ENCODE data around the gene NCOA7.
"Not testable (repeated sequence)": the region's sequence is repeated elsewhere in the genome, so short reads cannot be mapped to it uniquely, and the experiment has no call there.

The NCOA7 gene

DNA sequence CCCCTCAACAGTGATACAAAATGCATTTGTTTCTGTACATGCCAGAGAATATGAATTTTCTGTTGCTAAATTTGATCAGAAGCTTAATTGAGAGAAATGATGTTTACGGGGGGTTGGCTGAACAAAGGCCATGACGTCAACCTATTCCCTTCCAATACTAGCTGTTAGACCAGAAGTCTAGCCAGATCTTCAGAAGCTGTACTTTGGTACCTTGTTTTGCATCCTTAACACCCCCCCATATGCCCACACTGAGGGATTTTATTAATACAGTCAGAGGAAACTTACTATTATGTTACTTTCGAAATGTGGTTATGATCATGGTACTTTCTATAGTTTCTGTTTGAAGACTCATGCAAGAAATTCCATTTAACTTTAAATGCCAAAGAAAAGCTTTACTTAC lies 3.1 kb downstream of the NCOA7 start:
- DNase-seq = no peak

DNA sequence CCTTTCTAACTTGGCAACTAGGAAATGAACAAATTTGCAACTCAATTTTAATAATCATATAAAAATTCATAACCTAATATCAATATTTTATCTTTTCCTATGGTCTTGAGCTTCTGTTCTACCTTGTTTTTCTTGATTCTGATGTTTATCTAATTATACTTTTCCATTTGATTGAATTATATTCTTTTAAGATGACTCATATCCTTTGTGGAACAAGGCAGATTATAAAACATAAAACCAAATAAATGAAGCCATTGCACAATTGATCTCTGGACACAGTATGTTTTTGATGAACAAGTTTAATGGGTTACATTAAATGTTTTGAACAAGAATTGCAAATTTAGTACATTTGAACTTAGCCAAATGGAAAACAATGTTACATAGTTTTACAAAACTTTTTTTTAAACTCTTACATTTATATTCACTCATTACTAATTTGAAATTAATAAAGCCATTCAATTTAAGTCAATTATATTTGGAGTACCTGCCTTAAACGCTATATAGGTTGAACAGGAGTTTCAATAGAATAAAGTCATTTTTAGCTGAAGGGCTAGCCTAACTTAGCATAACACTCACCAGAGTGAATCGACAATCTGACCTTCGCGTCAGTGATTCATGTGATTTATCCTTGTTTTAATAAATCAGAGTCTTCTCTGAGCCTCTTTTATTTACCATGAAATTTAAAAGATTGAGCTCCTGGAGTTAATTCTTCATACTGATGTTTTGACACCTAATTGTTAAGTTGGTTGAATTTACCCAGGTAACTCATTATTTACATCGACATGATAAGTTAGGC lies 3.8 kb downstream of the NCOA7 start:
- peak; percentile 41 for DNase-seq

- DNase-seq = no peak
Measured at GRCh38 chr6:125795301-125795700, 4.5 kb downstream of the NCOA7 start.

DNA sequence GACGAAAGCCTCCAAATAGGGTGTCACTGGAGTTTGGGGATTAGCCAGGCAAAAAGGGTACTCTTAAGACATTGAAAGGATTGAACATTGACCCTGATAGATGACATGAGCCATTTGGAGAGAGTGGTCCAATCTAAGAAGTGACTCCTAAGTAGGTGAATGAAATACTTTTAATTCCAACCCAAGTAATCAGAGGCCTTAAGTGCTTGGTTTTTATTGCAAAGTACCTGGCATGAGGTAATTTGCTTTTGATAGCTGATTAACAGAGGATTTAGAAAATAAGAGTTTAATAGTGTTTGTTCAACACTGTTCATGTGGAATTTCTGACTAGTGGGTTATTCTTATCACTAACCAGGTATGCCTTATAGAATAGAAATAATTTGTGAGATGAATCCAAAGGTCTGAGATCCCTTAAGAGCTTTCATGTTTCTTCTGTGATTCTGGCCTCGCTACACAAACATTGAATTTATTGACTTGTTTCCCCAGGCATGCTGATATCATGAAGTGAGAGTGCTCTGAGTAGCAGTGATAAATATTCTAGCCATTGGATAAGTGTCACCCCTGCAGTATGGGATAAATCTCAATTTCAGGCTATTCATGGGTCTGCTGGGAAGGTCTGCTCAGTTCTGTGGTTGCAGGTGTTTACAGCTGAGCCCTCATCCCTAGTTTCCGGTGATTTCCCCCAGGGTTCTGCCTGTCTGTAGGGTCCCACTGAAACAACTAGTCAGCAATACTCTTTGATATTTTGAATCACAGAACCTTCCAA lies 6.5 kb downstream of the NCOA7 start:
- DNase-seq = no peak

DNA sequence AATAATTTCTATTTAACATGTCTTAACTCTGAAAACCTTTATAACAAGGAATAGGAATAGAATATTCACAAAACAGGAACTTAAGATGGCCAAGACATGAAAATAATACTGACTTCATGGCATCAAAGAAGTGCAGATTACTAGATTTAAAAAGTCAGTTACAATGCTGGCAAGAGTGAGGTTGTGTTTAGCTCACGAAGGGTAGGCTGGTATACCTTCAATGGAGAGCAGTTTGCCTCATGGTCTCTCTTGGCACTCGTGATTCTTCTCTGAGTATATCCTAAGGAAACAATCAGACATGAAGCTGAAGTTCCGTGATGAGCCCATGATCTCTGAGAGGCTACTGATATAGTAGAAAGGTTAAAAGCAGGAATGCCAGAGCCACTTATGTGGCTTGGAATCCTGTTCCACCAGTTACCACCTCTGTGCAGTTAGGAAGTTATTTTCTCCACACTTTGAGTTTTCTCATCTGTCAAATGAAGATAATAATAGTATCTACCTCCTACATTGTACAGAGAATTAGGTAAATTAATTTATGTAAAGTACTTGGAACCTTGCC lies 7.2 kb downstream of the NCOA7 start:
- DNase-seq = no peak

- peak; percentile 28 for DNase-seq
Measured at GRCh38 chr6:125798734-125799508, 8.2 kb downstream of the NCOA7 start.

- DNase-seq = no peak
Measured at GRCh38 chr6:125802383-125802782, 11.6 kb downstream of the NCOA7 start.

- peak; percentile 23 for DNase-seq
Measured at GRCh38 chr6:125802943-125803377, 12.2 kb downstream of the NCOA7 start.

DNA sequence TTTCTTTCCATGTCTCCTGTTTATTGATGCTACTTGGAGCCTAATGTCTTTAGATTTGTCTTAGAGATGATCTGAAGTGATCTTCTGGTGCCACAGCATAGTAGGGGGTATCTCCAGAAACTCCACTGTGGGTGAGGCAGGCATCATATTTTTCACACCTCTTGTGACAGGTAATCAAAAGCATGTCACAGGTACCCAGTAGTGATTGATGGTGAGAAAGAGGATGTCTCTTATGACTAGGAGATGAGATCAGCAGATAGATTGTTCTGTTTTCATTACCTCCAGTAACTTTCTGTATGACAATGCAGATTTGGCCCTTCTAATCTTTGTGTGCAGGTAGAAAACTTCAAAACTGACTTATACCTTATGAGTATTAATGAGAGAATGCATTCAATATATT lies 13.5 kb downstream of the NCOA7 start:
- no peak for DNase-seq

DNA sequence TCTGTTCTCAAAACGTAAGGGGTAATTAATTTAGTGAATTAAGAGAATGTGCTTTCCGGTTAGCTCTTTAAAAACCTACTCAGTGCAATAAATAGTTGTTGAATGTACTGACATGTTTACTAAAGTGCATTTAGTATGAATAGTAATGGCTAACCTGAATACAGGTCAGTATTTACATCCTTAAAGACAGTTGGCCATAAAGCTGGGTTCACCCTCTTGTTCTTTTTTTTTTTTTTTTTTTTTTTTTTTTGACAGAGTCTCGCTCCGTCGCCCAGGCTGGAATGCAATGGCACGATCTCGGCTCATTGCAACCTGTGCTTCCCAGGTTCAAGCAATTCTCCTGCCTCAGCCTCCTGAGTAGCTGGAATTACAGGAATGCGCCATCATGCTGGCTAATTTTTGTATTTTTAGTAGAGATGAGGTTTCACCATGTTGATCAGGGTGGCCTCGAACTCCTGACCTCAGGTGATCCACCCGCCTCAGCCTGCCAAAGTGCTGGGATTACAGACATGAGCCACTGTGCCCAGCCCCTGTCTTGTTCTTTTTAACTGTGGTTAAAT lies 14.2 kb downstream of the NCOA7 start:
- not testable (repeated sequence) for DNase-seq

DNA sequence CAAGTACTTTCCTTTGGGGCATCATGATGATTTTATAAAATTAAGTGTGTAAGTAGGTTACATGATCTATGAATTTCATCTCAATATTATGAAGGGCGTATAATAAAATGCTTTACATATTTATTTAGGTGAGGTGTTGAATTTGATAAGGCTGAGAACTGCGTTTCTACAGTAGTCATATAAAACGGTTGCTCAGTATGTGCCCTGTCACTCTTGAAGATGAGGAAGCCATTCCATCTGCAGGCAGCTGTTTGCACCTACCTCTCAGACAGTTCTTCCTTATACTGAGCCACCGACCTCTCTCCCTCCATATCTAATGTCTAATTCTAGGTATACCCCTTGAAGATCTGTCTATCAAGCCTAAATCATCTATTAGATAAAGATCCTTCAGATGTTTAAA lies 16.1 kb downstream of the NCOA7 start:
- no peak for DNase-seq

GRCh38 chr6:125807293-125807692 lies 16.5 kb downstream of the NCOA7 start:
- no peak for DNase-seq

DNA sequence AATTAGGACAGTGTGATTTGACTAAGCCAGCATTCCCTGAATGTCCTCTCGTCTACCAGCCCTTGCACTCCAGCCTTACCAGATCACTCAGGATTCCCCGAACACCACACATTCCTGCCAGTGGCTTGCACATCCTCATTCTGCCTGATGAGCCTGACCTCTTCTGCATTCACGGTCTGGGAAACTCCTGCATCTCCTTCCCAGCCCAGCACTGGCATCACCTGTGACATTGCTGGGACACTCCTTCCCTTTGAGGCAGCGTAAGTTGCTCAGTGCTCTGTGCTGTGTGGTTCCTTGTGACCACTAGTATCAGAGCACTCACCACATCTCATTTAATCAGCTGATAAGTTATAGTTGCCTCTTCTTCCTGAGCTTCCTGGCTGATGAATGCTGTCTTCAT lies 17.3 kb downstream of the NCOA7 start:
- DNase-seq = peak; percentile 15

- DNase-seq = no peak
Measured at GRCh38 chr6:125808591-125808990, 17.8 kb downstream of the NCOA7 start.

DNA sequence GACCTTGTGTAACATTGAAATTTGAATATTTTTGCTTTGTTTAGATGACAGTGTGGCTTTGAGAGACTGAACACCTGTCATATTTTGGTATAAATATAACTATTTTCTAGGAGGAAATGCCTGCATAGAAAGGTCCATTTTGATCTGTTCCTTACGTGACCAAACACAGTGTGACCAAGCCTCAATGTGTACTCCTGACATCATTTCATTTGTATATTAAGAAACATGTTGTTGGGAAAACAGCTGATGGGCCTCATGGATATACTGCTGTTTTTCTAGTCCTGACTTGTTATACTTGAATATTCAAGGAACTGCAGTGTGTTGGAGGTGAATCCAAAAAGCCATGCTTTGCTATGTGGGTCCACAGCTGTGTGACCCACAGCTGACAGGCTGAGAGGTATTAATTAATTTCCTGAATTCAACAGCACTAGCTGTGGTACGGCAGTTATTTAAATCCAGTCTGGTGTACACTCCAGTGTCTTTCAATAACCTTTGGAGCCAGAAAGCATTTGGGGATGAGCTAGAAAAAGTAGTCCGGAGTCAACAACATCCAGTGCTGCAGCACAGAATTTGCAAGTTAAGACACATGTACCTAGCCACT lies 18.9 kb downstream of the NCOA7 start:
- no peak for DNase-seq

DNA sequence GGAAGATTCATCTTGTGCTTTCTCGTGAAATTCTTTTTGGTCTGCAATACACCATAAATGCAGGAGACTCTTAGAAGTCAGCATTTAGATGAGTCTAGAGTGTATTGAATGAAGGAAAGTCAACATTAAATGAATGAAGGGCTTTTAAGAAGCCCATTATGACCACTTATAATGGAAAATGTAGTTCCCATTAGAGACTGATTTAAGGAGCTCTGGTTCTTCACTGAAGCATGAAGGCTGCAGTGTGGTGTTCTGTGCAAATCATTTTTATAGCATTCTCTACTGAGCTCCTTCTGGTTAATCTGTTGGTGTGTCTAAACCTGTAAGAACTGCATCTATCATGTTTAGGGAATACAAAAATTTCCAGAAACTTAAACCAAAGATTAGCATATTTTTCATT lies 19.7 kb downstream of the NCOA7 start:
- DNase-seq = no peak

DNA sequence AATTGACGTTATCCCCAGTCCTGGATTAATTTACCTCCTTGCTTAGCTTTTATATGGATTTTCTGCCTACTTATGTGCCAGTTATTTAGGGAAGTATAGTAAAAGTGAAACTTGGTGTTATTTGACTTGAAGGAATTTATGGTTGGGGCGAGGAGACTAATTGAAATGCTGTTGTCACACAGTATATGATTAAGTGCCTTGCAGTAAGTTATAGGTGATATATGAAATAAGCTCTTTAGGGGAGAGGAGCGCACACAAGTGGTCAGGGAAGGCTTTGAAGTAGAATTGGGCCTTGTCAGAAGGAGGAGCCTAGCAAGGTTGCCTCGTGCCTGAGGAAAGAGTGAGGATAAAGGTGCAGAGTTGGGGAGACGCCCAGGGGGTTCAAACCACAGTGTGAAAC lies 20.5 kb downstream of the NCOA7 start:
- DNase-seq = no peak

DNA sequence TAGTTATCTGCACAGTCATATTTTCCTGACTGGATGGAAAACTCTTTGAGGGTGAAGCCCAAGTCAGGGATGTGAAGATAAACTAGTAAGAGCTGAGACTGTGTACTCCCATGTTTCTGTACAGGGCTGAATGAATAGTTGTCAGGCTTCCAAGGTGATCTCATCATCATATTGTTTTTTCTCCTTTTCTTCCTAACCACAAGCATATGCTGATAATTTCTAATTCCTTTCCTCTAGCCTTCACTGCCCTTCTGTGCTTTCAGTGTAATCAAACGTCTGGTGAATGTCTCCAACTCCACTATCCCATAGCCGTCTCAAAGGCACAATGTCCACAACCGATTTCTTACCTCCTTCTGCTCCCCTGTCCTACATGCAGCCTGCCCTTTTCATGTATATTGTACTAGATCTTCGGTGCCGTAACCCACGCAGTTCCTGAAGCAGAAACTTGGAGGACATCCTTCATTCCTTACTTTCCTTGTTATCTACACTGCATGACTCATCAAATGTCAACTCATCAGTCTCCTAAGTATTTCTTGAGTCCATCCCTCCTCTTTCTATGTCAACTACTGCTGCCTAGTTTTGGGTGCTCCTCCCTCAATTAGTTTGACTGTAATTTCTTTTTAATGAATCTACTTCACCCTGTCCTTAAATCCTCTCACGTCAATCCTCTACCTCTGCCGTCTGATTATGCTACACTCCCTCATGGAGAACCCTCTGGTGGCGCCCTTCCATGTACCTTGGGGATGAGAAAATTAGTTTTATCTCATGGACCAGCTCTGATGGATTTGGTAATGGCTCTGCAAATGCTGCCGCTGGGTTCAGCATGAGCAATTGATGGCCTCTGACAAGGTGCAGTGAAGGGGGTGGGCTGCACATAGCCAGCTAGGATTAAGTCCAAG lies 21.9 kb downstream of the NCOA7 start:
- DNase-seq = peak; percentile 93

DNA sequence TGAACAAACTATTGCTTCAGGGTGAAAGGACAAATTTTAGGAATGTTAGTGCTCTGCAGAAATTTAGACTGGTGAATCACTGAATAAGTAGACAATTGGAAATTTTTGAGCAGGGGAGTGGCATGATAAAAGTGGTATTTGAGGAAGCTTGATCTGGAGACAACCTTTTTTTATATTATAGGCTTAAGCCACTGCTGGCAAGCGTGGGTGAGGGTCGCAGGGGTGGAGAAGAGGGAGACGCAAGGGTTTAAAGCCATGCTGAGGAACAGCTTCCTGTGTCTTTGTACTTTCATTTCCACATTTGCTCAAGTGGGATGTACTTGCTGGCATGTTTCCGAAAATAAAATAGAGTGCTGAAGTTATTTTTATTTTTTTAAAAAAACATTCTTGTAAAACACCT lies 23.7 kb downstream of the NCOA7 start:
- no peak for DNase-seq

DNA sequence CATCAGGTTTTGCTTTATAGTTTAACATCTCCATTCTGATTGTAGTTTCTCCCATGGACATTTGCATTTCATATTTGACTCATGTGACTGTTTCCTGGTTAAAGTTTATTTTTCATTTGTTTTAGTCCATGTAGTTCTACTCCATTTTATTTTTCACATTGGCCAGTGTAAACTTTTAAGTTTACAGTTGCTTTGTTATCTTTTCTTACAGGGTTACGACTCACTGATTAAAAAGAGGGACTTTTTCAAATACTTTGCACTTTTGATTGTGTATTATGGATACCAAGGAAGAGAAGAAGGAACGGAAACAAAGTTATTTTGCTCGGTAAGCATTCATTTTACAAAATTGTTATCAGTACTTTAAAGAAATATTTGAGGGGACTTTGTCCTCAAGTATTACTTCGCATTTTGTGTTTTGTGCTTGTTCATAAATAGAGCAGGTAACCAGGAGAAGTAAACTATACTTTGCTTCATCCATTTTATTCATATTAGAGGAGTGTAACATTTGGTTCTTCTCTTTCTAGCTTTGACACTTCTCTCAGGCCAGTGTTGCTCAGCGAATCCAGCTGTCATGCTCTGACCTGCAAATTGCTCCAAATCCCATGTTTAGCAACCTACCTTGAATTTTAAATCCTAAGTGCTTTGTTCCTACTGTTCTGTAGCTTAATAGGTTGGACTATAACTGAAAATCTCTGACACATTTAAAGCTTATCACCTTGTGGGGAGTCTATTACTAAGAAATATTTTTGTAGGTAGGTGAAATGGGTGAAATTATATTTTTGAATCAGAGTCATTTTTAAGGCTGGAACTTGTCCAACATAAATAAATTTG lies 24.5 kb downstream of the NCOA7 start:
- DNase-seq = no peak
